ENCODE results near the gene ZPLD1. TPM values are rescaled to one million over a fixed set of nuclear protein-coding genes. Genes with fewer than 3 reads are reported as not detected.

ZPLD1 gene
- total RNA-seq, 1 experiment from 2014 or later = 0.15 TPM

DNA sequence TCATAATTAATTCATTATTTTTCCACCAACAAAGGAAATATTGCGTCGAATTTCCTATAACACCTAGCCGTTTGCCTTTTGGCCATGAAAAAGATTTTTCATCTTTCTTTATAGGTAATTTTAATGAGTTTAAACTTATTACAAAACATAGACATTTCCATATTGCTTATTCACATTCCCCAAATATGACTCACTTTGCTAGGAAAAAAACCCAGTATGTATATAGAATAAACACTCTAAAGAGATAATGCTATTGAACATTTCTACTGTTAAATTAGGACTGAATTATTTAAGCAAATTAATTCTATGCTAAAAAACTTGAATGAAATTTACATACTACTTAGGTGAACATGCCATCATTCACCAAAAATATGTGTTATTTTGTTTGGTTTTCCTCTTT, 16.2 kb downstream of the ZPLD1 start:
- H3K9me3 ChIP-seq (ENCODE audit: low read length) = no peaks in the 10 kb centered on the region
- H3K4me1 ChIP-seq (ENCODE audit: insufficient read depth, low read length) = peaks cover 28% of the 10 kb centered on the region
- peak; percentile 58 for DNase-seq
- intact Hi-C loops (cut with micrococcal nuclease) = no loop called here
- no peaks in the 10 kb centered on the region for H3K79me2 ChIP-seq (ENCODE audit: low read length)
- no peak overlapping the region for H3K9ac ChIP-seq (ENCODE audit: low read length)
- ChIA-PET POLR2A (ENCODE audit: unreplicated experiment) (no interaction called here), CTCF (no interaction called here)
- no peak overlapping the region for H3K4me3 ChIP-seq (ENCODE audit: low read length)
- H3K36me3 ChIP-seq (ENCODE audit: low read depth, low read length) = no peaks in the 10 kb centered on the region
- H3K27ac ChIP-seq (ENCODE audit: low read length) = no peak overlapping the region
- no peaks in the 10 kb centered on the region for H3K9me2 ChIP-seq (replicated peaks; ENCODE audit: low read length)
- no peaks in the 10 kb centered on the region for H3F3A ChIP-seq (ENCODE audit: low read length, unreplicated experiment)
- no peak overlapping the region for H2AFZ ChIP-seq (ENCODE audit: low read length)
- ATAC-seq = no peak
- no peaks in the 10 kb centered on the region for H4K20me1 ChIP-seq (ENCODE audit: low read length)
- no peak overlapping the region for H3K4me2 ChIP-seq (ENCODE audit: low read length)
- no peaks in the 10 kb centered on the region for H3K27me3 ChIP-seq (ENCODE audit: low read length)
- no TSS peak for BruUV-seq (replicated peaks)
- TF ChIP-seq EZH2phosphoT487 (IDR thresholded peaks at IDR 0.05; ENCODE audit: borderline replicate concordance, low read length) (no peak), EZH2 (IDR thresholded peaks at IDR 0.05; ENCODE audit: low read length, unreplicated experiment) (no peak)
- TF ChIP-seq, protein P1, sequence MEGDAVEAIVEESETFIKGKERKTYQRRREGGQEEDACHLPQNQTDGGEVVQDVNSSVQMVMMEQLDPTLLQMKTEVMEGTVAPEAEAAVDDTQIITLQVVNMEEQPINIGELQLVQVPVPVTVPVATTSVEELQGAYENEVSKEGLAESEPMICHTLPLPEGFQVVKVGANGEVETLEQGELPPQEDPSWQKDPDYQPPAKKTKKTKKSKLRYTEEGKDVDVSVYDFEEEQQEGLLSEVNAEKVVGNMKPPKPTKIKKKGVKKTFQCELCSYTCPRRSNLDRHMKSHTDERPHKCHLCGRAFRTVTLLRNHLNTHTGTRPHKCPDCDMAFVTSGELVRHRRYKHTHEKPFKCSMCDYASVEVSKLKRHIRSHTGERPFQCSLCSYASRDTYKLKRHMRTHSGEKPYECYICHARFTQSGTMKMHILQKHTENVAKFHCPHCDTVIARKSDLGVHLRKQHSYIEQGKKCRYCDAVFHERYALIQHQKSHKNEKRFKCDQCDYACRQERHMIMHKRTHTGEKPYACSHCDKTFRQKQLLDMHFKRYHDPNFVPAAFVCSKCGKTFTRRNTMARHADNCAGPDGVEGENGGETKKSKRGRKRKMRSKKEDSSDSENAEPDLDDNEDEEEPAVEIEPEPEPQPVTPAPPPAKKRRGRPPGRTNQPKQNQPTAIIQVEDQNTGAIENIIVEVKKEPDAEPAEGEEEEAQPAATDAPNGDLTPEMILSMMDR (conservative IDR thresholded peaks at IDR 0.05; ENCODE audit: low read depth, low read length) = no peak

DNA sequence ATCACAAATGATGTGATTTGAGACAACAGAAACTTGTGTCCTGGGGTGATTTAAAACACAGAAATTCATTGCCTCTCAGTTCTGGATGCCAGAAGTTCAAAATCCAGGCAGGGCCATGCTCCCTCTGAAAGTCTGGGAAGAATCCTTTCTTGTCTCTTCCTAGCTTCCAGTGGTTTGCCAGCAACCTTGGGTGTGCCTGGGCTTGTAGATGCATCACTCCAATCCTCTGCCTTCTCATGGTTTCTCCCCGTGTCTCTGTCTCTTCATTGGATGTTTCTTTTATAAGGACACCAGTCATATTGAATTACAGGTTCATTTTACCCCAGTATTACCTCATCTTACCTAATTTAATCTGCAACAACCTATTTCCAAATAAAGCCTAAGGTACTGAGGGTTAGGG, 16.7 kb downstream of the ZPLD1 start:
- no peak overlapping the region for H3K4me3 ChIP-seq (ENCODE audit: low read length)
- POLR2A ChIA-PET (ENCODE audit: unreplicated experiment) = no interaction called here
- ATAC-seq = no peak
- H3K4me2 ChIP-seq (ENCODE audit: low read length) = no peak overlapping the region
- H3K27ac ChIP-seq (ENCODE audit: low read length) = no peak overlapping the region
- H3K27me3 ChIP-seq (ENCODE audit: low read length) = no peaks in the 10 kb centered on the region
- no peak overlapping the region for H3K9ac ChIP-seq (ENCODE audit: low read length)
- TF ChIP-seq EZH2 (IDR thresholded peaks at IDR 0.05; ENCODE audit: low read length, unreplicated experiment) = no peak
- no peak for TF ChIP-seq EZH2phosphoT487 (IDR thresholded peaks at IDR 0.05; ENCODE audit: borderline replicate concordance, low read length)
- CTCF ChIA-PET = no interaction called here
- DNase-seq = no peak
- no peaks in the 10 kb centered on the region for H4K20me1 ChIP-seq (ENCODE audit: low read length)
- H3K4me1 ChIP-seq (ENCODE audit: insufficient read depth, low read length) = peaks cover 28% of the 10 kb centered on the region
- H3K9me3 ChIP-seq (ENCODE audit: low read length) = no peaks in the 10 kb centered on the region
- H3K9me2 ChIP-seq (replicated peaks; ENCODE audit: low read length) = no peaks in the 10 kb centered on the region
- H3F3A ChIP-seq (ENCODE audit: low read length, unreplicated experiment) = no peaks in the 10 kb centered on the region
- no peaks in the 10 kb centered on the region for H3K36me3 ChIP-seq (ENCODE audit: low read depth, low read length)
- intact Hi-C loops (cut with micrococcal nuclease) = no loop called here
- H3K79me2 ChIP-seq (ENCODE audit: low read length) = no peaks in the 10 kb centered on the region
- BruUV-seq (replicated peaks) = no TSS peak
- no peak overlapping the region for H2AFZ ChIP-seq (ENCODE audit: low read length)

DNA sequence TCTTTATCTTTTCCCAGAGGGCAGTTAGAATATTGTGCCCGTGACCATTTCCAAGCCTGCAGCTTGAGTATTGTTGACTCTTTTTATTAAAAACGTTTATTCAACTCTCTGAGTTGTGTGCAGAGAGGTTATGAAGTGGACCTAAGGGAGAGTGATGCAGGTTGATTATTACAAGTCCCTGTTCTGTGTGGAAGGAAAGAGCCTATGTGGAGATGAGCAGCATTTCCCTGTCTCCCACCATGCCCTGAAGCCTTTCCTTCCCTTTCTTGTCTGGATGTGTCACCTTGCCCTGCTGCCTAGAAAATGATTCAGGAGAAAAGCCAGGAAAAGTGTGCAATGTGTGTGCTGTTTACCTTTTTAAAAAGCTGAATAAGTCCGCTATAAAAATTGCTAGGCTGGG, 19.4 kb downstream of the ZPLD1 start:
- Histone ChIP-seq H3K27ac (ENCODE audit: low read length) (no peak overlapping the region), H3K4me1 (ENCODE audit: insufficient read depth, low read length) (peaks cover 28% of the 10 kb centered on the region), H3K9me2 (replicated peaks; ENCODE audit: low read length) (no peaks in the 10 kb centered on the region), H3K9ac (ENCODE audit: low read length) (no peak overlapping the region), H3K27me3 (ENCODE audit: low read length) (no peaks in the 10 kb centered on the region), H3K4me2 (ENCODE audit: low read length) (no peak overlapping the region), H3K4me3 (ENCODE audit: low read length) (no peak overlapping the region), H3F3A (ENCODE audit: low read length, unreplicated experiment) (no peaks in the 10 kb centered on the region), H4K20me1 (ENCODE audit: low read length) (no peaks in the 10 kb centered on the region), H2AFZ (ENCODE audit: low read length) (no peak overlapping the region), H3K36me3 (ENCODE audit: low read depth, low read length) (no peaks in the 10 kb centered on the region), H3K9me3 (ENCODE audit: low read length) (no peaks in the 10 kb centered on the region), H3K79me2 (ENCODE audit: low read length) (no peaks in the 10 kb centered on the region)
- ChIA-PET CTCF (no interaction called here), POLR2A (ENCODE audit: unreplicated experiment) (no interaction called here)
- DNase-seq (peak; percentile 49), ATAC-seq (peak; percentile 64)
- BruUV-seq (replicated peaks) = no TSS peak
- no peak for TF ChIP-seq EZH2phosphoT487 (IDR thresholded peaks at IDR 0.05; ENCODE audit: borderline replicate concordance, low read length)
- TF ChIP-seq, protein P1 (conservative IDR thresholded peaks at IDR 0.05; ENCODE audit: low read depth, low read length) = no peak
- no peak for TF ChIP-seq EZH2 (IDR thresholded peaks at IDR 0.05; ENCODE audit: low read length, unreplicated experiment)
- intact Hi-C loops (cut with micrococcal nuclease) = no loop called here
